Right ventricle myocardium inferior (tissue), 1 donor: ENCODE results near the gene LRRC8E. TPM values are rescaled to one million over a fixed set of nuclear protein-coding genes. Genes with fewer than 3 reads are reported as not detected.
A peak's percentile ranks its signal among the peaks of the same experiment; 100 is the strongest.
"Not testable (repeated sequence)": the region's sequence is repeated elsewhere in the genome, so short reads cannot be mapped to it uniquely, and the experiment has no call there.

Experiments
- ATAC-seq: fragments of 200-7000 bp; cut with Tn5 transposase; one replicate; pipeline ENCODE4 v1.9.1; 2020; ENCODE audit warnings: mild to moderate bottlenecking, moderate library complexity
- DNase-seq: peaks from one replicate; pipeline ENCODE4 v3.0.0; 2021; ENCODE audit errors: missing footprints
- intact Hi-C: fragments of 100-400 bp; cut with DNase I; formaldehyde crosslinking; loops from one replicate; pipeline ENCODE4 v1.11.0; 2022
- total RNA-seq: library from RNA; stranded (reverse); fragmentation: NEBNext Ultra II Directional; extraction: Animal tissue kit (Norgen Biotek cat#: 25700); gene quantifications from one replicate; pipeline ENCODE4 v1.2.1, GENCODE V29; 2021
- donor health status: DM: no; HTN: yes; CAD: no; lungs with severe emphysema.

LRRC8E gene
- total RNA-seq, 1 donor from 2014 or later, result 2.5 TPM

GRCh38 chr19:7851623-7852500, 36.4 kb upstream of the LRRC8E start:
- intact Hi-C loops, result loop anchor here (5.0 kb wide), 1 partner anchor 50 kb away; the partner anchor contains the start of gene MAP2K7
- ATAC-seq, result no peak
- no peak for DNase-seq

GRCh38 chr19:7852851-7853769, 35.2 kb upstream of the LRRC8E start:
- DNase-seq, result peak; percentile 86
- peak; percentile 55 for ATAC-seq
- intact Hi-C loops, result loop anchor here (5.0 kb wide), 1 partner anchor 49 kb away; the partner anchor contains the start of gene MAP2K7

- ATAC-seq (no peak), DNase-seq (no peak)
- intact Hi-C loops, result loop anchor here (5.0 kb wide), 1 partner anchor 49 kb away; the partner anchor contains the start of gene MAP2K7
These were observed 34.6 kb upstream of the LRRC8E start for GRCh38 chr19:7853770-7854128.

GRCh38 chr19:7855426-7856108, 32.7 kb upstream of the LRRC8E start:
- DNase-seq, result no peak
- ATAC-seq, result no peak
- intact Hi-C loops, result no loop called here

GRCh38 chr19:7856109-7856591, 32.2 kb upstream of the LRRC8E start:
- DNase-seq (no peak), ATAC-seq (no peak)
- intact Hi-C loops, result no loop called here

GRCh38 chr19:7856679-7857663, 31.3 kb upstream of the LRRC8E start:
- DNase-seq (no peak), ATAC-seq (no peak)
- intact Hi-C loops, result no loop called here

- DNase-seq, result no peak
- no peak for ATAC-seq
- intact Hi-C loops, result no loop called here
These were observed 30.6 kb upstream of the LRRC8E start for GRCh38 chr19:7857727-7858108.

- intact Hi-C loops, result no loop called here
- ATAC-seq (no peak), DNase-seq (peak; percentile 32)
These were observed 30.1 kb upstream of the LRRC8E start for GRCh38 chr19:7858109-7858770.

GRCh38 chr19:7859087-7859486, 29.2 kb upstream of the LRRC8E start:
- peak; percentile 30 for DNase-seq
- ATAC-seq, intact Hi-C loops: not testable (repeated sequence)

- intact Hi-C loops, result no loop called here
- DNase-seq (peak; percentile 37), ATAC-seq (no peak)
These were observed 28.2 kb upstream of the LRRC8E start for GRCh38 chr19:7859831-7860713.

GRCh38 chr19:7860714-7861618, 27.3 kb upstream of the LRRC8E start:
- peak; percentile 61 for DNase-seq
- ATAC-seq, result peak; percentile 44
- intact Hi-C loops, result no loop called here

GRCh38 chr19:7861619-7862412, 26.5 kb upstream of the LRRC8E start:
- intact Hi-C loops, result no loop called here
- DNase-seq (peak; percentile 25), ATAC-seq (no peak)

GRCh38 chr19:7862413-7862951, 25.8 kb upstream of the LRRC8E start:
- DNase-seq (peak; percentile 53), ATAC-seq (no peak)
- intact Hi-C loops, result no loop called here
